Endothelial cell of umbilical vein (primary cell): ENCODE measurements around the gene MYH9.
A peak's percentile ranks its signal among the peaks of the same experiment; 100 is the strongest.

ENCODE experiments used
- EZH2 ChIP-seq: IDR thresholded peaks from 2 replicates; pipeline ENCODE4 v1.6.1; 2012; ENCODE audit warnings: borderline replicate concordance, low read depth, mild to moderate bottlenecking, moderate library complexity, low read length, inconsistent platforms; ENCODE audit not compliant: severe bottlenecking
- FOS ChIP-seq: IDR thresholded peaks from 2 replicates; pipeline ENCODE4 v1.6.1; 2011; ENCODE audit warnings: mild to moderate bottlenecking, low read length, moderate library complexity, borderline replicate concordance; ENCODE audit not compliant: insufficient read depth
- GATA2 ChIP-seq: IDR thresholded peaks from 2 replicates; pipeline ENCODE4 v1.7.0; 2011; ENCODE audit warnings: low read depth, mild to moderate bottlenecking, moderate library complexity, mixed read lengths, low read length; ENCODE audit not compliant: insufficient read length, insufficient read depth
- JUN ChIP-seq: IDR thresholded peaks from 2 replicates; pipeline ENCODE4 v1.6.1; 2011; ENCODE audit warnings: borderline replicate concordance, low read depth; ENCODE audit not compliant: insufficient read length, insufficient read depth
- MYC ChIP-seq: IDR thresholded peaks from one replicate; pipeline ENCODE4 v1.6.1; 2011; ENCODE audit warnings: mild to moderate bottlenecking, low read depth, low read length
- POLR2A ChIP-seq: IDR thresholded peaks from 2 replicates; pipeline ENCODE4 v1.6.1; 2012; ENCODE audit warnings: low read depth, mild to moderate bottlenecking, control low read depth, low read length
- POLR2AphosphoS5 ChIP-seq: IDR thresholded peaks from 2 replicates; pipeline ENCODE4 v1.6.1; 2012; ENCODE audit warnings: low read depth, mild to moderate bottlenecking, control low read depth, low read length, moderate library complexity; ENCODE audit not compliant: insufficient read depth
- TF ChIP-seq, protein P1 (sequence below), 2 donors: IDR thresholded peaks; 1 replicate in 1 of 2; 2 replicates in 1 of 2; pipeline ENCODE4 v1.5.1; 2011; ENCODE audit warnings: low read length in 2 of 2, mild to moderate bottlenecking in 2 of 2, moderate library complexity in 2 of 2, control low read depth in 1 of 2, inconsistent platforms in 1 of 2, low read depth in 1 of 2; ENCODE audit not compliant: insufficient read depth in 1 of 2; ENCODE audit errors: extremely low read depth in 1 of 2
- TF ChIP-seq, protein P2 (sequence below): IDR thresholded peaks from 2 replicates; pipeline ENCODE4 v1.6.1; 2011; ENCODE audit not compliant: insufficient read depth, insufficient read length

DNA sequence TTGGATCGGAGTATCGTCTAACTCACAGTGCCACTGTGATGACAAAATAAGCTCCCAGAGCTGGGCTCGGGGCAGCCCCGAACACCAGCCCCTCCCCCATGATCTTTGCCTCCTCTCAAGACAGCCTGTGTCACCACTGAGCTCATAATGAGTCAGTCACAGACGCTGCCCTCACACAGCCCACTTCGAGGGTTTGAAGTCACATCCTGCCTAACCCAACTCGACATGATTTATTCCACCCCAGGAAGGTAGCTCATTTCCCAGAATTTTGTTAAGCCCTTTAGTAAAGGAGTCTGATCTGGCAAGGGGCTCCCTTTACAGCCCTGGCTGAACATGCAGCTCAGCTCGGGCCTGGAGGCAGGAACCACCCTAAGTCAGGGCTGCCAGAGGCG is 22.8 kb downstream of the MYH9 start:
- TF ChIP-seq, protein P1, sequence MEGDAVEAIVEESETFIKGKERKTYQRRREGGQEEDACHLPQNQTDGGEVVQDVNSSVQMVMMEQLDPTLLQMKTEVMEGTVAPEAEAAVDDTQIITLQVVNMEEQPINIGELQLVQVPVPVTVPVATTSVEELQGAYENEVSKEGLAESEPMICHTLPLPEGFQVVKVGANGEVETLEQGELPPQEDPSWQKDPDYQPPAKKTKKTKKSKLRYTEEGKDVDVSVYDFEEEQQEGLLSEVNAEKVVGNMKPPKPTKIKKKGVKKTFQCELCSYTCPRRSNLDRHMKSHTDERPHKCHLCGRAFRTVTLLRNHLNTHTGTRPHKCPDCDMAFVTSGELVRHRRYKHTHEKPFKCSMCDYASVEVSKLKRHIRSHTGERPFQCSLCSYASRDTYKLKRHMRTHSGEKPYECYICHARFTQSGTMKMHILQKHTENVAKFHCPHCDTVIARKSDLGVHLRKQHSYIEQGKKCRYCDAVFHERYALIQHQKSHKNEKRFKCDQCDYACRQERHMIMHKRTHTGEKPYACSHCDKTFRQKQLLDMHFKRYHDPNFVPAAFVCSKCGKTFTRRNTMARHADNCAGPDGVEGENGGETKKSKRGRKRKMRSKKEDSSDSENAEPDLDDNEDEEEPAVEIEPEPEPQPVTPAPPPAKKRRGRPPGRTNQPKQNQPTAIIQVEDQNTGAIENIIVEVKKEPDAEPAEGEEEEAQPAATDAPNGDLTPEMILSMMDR (IDR thresholded peaks at IDR 0.05; ENCODE audit: extremely low read depth in 1 of 2, insufficient read depth in 1 of 2, low read depth in 1 of 2, low read length in 2 of 2): no peak
- TF ChIP-seq POLR2A (peak; percentile 70), EZH2 (no peak), POLR2AphosphoS5 (peak; percentile 92), JUN (peak; percentile 94), MYC (no peak), FOS (peak; percentile 97), GATA2 (peak; percentile 19)
- TF ChIP-seq, protein P2, sequence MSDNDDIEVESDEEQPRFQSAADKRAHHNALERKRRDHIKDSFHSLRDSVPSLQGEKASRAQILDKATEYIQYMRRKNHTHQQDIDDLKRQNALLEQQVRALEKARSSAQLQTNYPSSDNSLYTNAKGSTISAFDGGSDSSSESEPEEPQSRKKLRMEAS: no peak
